Hepatocyte (in vitro differentiated cells): ENCODE measurements around the gene ASMT.

ENCODE experiments used
- EZH2 ChIP-seq: fragments of 200-600 bp; sonication (generic); IDR thresholded peaks from 2 replicates; pipeline ENCODE4 v1.6.1; 2016; ENCODE audit warnings: antibody characterized with exemption, mild to moderate bottlenecking, borderline replicate concordance
- EZH2phosphoT487 ChIP-seq: fragments of 200-600 bp; sonication (generic); IDR thresholded peaks from one replicate; pipeline ENCODE4 v1.6.1; 2018; ENCODE audit warnings: antibody characterized with exemption, mild to moderate bottlenecking, low read depth, moderate library complexity; ENCODE audit not compliant: unreplicated experiment, severe bottlenecking
- TF ChIP-seq, protein P1 (sequence below): fragments of 200-600 bp; sonication (generic); IDR thresholded peaks from 2 replicates; pipeline ENCODE4 v1.5.1; 2016; ENCODE audit warnings: antibody characterized with exemption, mild to moderate bottlenecking; ENCODE audit not compliant: poor library complexity

DNA sequence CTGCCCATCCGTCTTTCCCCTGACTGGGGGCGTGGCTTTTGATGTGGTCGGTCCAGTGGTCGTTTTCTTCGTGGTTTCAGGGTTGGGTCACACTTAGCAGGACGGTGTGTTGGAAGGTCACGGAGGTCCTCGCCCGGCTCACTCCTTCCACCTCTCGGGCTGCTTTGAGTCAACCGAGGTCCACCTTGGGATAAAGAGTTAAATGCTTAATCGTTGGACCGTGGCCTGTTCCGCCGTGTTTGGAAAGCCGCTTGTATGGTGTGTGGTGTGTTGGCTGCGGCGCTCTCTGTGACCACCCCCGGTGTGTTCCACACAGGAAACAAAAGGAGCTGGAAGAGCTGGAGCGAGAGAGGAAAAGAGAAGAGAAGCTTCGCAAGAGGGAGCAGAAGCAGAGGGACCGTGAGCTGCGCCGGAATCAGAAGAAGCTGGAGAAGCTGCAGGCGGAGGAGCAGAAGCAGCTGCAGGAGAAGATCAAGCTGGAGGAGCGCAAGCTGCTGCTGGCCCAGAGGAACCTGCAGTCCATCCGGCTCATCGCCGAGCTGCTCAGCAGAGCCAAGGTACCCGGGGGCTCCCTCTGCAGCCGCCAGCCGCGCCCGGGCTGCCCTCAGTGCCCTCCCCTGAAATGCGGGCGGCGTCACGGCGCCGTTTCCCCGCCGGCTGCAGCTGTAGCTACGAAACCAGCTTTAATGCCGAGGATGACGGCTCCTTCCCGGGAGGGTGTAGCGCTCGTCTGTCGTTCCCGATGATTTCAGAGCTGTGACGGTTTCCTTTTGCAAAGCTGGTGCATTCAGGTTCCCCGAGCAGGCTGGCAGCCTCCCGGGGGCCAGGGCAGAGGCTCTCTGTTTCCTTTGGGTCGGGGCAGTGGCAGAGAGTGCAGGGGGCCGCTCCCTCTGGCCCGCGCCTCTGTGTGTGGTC lies 15.7 kb upstream of the ASMT start:
- TF ChIP-seq, protein P1, sequence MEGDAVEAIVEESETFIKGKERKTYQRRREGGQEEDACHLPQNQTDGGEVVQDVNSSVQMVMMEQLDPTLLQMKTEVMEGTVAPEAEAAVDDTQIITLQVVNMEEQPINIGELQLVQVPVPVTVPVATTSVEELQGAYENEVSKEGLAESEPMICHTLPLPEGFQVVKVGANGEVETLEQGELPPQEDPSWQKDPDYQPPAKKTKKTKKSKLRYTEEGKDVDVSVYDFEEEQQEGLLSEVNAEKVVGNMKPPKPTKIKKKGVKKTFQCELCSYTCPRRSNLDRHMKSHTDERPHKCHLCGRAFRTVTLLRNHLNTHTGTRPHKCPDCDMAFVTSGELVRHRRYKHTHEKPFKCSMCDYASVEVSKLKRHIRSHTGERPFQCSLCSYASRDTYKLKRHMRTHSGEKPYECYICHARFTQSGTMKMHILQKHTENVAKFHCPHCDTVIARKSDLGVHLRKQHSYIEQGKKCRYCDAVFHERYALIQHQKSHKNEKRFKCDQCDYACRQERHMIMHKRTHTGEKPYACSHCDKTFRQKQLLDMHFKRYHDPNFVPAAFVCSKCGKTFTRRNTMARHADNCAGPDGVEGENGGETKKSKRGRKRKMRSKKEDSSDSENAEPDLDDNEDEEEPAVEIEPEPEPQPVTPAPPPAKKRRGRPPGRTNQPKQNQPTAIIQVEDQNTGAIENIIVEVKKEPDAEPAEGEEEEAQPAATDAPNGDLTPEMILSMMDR: no peak
- no peak for TF ChIP-seq EZH2phosphoT487
- no peak for TF ChIP-seq EZH2
